Ascending aorta (tissue), 2 donors: ENCODE results near the gene ZNF319. TPM values are rescaled to one million over a fixed set of nuclear protein-coding genes. Genes with fewer than 3 reads are reported as not detected.

Experiments
- DNase-seq, 2 donors: peaks; one replicate each; pipeline ENCODE4 v3.0.0-alpha.2; 2019; ENCODE audit warnings: low spot score in 2 of 2
- H3K27ac ChIP-seq, 2 donors: fragments of 200-600 bp; sonication (generic); one replicate each; pipeline ENCODE4 v1.5.1; 2016 to 2017; ENCODE audit warnings: mild to moderate bottlenecking in 1 of 2
- H3K27me3 ChIP-seq: fragments of 200-600 bp; sonication (generic); one replicate; pipeline ENCODE4 v1.5.1; 2017
- H3K36me3 ChIP-seq, 2 donors: fragments of 200-600 bp; sonication (generic); one replicate each; pipeline ENCODE4 v1.5.1; 2016
- H3K4me1 ChIP-seq, 2 donors: fragments of 200-600 bp; sonication (generic); one replicate each; pipeline ENCODE4 v1.5.1; 2016 to 2017; ENCODE audit warnings: mild to moderate bottlenecking in 1 of 2
- H3K4me3 ChIP-seq, 2 donors: fragments of 200-600 bp; sonication (generic); one replicate each; pipeline ENCODE4 v1.5.1; 2016 to 2017; ENCODE audit warnings: mild to moderate bottlenecking in 1 of 2
- H3K9me3 ChIP-seq, 2 donors: fragments of 200-600 bp; sonication (generic); one replicate each; pipeline ENCODE4 v1.5.1; 2016
- intact Hi-C: fragments of 100-400 bp; cut with DNase I; formaldehyde crosslinking; loops from one replicate; pipeline ENCODE4 v1.15.1; 2023
- total RNA-seq: library from RNA; depleted of rRNA; stranded (reverse); fragments of >200 nt; gene quantifications from one replicate; pipeline ENCODE4 v1.1.0, GENCODE V29; 2016
- TF ChIP-seq, protein P1 (sequence below), 3 experiments: fragments of 200-600 bp in 2 of 3; fragments of 450-650 bp in 1 of 3; sonication (generic) in 2 of 3; IDR thresholded peaks; one replicate each; pipeline ENCODE4 v1.5.1; 2016 to 2019; ENCODE audit warnings: antibody characterized with exemption in 3 of 3, mild to moderate bottlenecking in 1 of 3, moderate library complexity in 1 of 3

ZNF319 gene
- total RNA-seq, 1 donor from 2014 or later, result 17.5 TPM

DNA sequence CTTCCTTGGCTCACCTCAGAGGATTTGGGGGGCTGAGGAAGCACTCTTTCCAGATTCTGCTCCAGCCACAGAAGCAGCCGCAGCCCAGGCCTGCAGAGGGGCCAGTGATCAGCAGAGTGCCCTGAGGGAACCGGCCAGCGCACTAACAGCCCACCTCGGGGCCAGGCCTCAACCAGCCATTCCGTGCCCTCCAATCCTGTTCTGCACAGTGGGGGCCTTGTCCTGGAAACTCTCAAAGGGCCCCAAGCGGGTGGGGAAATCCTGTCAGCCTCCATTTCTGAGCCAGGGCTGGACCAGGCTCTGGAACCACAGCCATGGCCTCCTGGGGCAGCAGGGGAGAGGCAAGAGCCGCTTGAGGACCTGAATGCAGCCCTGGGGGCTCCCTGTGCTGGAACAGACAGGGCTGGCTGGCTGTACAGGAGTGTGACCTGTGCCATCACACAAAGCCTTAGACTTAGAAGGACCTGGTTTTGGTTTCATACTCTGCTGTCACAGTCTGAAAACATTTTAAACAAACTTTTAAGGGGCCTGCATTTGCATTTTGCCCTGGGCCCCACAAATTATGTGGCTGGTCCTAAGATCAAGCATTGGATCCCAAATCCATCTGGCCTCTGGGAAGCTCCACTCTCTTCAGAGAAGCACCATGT is 39.5 kb downstream of the ZNF319 start:
- H3K9me3 ChIP-seq, result no peaks in the 10 kb centered on the region
- TF ChIP-seq, protein P1, sequence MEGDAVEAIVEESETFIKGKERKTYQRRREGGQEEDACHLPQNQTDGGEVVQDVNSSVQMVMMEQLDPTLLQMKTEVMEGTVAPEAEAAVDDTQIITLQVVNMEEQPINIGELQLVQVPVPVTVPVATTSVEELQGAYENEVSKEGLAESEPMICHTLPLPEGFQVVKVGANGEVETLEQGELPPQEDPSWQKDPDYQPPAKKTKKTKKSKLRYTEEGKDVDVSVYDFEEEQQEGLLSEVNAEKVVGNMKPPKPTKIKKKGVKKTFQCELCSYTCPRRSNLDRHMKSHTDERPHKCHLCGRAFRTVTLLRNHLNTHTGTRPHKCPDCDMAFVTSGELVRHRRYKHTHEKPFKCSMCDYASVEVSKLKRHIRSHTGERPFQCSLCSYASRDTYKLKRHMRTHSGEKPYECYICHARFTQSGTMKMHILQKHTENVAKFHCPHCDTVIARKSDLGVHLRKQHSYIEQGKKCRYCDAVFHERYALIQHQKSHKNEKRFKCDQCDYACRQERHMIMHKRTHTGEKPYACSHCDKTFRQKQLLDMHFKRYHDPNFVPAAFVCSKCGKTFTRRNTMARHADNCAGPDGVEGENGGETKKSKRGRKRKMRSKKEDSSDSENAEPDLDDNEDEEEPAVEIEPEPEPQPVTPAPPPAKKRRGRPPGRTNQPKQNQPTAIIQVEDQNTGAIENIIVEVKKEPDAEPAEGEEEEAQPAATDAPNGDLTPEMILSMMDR (IDR thresholded peaks at IDR 0.05), result no peak
- no peaks in the 10 kb centered on the region for H3K4me1 ChIP-seq
- no peak for DNase-seq
- intact Hi-C loops, result no loop called here
- no peaks in the 10 kb centered on the region for H3K36me3 ChIP-seq
- no peak overlapping the region for H3K27ac ChIP-seq
- H3K4me3 ChIP-seq, result no peak overlapping the region
- H3K27me3 ChIP-seq, result no peaks in the 10 kb centered on the region

DNA sequence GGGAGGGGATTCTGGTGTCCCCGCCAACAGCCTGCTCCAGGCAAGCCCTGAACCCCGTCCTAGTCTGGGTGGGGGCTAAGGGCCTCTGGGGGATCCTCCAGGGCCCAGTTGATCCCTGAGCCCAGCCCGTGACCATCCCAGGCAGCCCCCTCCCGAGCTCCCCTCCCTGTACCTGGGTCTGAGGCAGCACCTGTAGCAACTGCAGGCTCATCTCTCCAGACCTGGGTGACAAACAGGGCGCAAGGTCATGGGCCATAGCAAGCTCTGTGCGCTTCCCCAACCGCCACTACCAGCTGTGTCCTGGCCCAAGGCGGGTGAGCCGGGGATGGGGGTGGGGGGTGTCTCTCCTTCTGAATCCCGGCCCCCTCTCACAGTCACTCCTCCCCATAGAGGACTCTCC is 40.2 kb downstream of the ZNF319 start:
- Histone ChIP-seq H3K36me3 (no peaks in the 10 kb centered on the region), H3K4me3 (no peak overlapping the region), H3K4me1 (no peaks in the 10 kb centered on the region), H3K27ac (no peak overlapping the region), H3K27me3 (no peaks in the 10 kb centered on the region), H3K9me3 (no peaks in the 10 kb centered on the region)
- DNase-seq, result no peak
- intact Hi-C loops, result no loop called here
- TF ChIP-seq, protein P1 (IDR thresholded peaks at IDR 0.05), result no peak

- DNase-seq, result no peak
- Histone ChIP-seq H3K4me1 (no peaks in the 10 kb centered on the region), H3K9me3 (no peaks in the 10 kb centered on the region), H3K4me3 (no peak overlapping the region), H3K36me3 (no peaks in the 10 kb centered on the region), H3K27me3 (no peaks in the 10 kb centered on the region), H3K27ac (no peak overlapping the region)
- intact Hi-C loops, result no loop called here
- TF ChIP-seq, protein P1 (IDR thresholded peaks at IDR 0.05), result no peak
Observed at GRCh38 chr16:57959804-57960203, 40.7 kb downstream of the ZNF319 start.

DNA sequence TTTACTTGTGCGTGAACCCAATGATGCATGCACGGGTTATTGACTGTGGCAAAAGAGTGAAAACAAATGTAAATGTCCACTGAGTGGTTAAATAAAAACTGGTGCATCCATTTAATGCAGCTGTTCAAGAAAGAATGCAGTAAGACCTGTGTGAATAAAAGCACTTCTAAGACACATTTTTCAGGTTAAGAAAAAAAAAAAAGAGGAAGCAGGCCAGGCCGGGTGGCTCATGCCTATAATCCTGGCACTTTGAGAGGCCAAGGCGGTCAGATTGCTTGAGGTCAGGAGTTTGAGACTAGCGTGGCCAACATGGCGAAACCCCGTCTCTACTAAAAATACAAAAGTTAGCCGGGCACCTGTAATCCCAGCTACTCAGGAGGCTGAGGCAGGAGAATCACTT is 41.4 kb downstream of the ZNF319 start:
- no peak for DNase-seq
- Histone ChIP-seq H3K4me3 (no peak overlapping the region), H3K36me3 (no peaks in the 10 kb centered on the region), H3K9me3 (no peaks in the 10 kb centered on the region), H3K4me1 (no peaks in the 10 kb centered on the region), H3K27ac (no peak overlapping the region), H3K27me3 (no peaks in the 10 kb centered on the region)
- intact Hi-C loops, result no loop called here
- TF ChIP-seq, protein P1 (IDR thresholded peaks at IDR 0.05), result no peak

DNA sequence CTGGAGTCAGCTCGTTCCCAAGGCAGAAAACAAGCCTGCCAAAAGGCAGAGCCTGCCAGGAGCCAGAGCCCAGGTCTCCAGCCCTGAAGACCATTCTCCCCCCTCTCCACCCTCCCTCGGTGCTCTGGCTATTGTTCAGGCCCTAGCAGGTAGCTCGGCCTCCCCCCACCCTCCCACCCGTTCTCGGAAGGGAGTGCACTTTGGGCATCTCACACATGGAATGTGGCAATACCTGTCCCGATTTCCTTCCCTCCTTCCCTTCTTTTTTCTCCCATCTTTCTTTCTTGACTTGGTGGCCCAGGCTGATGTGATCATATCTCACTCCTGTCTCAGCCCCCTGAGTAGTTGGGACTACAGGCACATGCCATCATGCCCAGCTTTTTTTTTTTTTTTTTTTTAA is 41.9 kb downstream of the ZNF319 start:
- no peaks in the 10 kb centered on the region for H3K4me1 ChIP-seq
- no peaks in the 10 kb centered on the region for H3K9me3 ChIP-seq
- no peaks in the 10 kb centered on the region for H3K27me3 ChIP-seq
- no peak overlapping the region for H3K4me3 ChIP-seq
- no peak for DNase-seq
- H3K27ac ChIP-seq, result no peak overlapping the region
- intact Hi-C loops, result no loop called here
- no peaks in the 10 kb centered on the region for H3K36me3 ChIP-seq
- TF ChIP-seq, protein P1 (IDR thresholded peaks at IDR 0.05), result no peak
